ENCODE data around the gene UTRN.

Gene UTRN

GRCh38 chr6:144277605-144278227, 7.4 kb upstream of the UTRN start:
- Histone ChIP-seq H3K27me3 (ENCODE audit: insufficient read depth, low read depth) (no peaks in the 10 kb centered on the region), H3K4me3 (IDR thresholded peaks at IDR 0.05; ENCODE audit: insufficient read depth, low read depth, low read length) (no peak overlapping the region), H3K4me2 (no peak overlapping the region), H3K4me1 (ENCODE audit: low read depth, poor library complexity, severe bottlenecking) (no peaks in the 10 kb centered on the region), H2AFZ (ENCODE audit: low read depth) (no peak overlapping the region), H3K9ac (no peak overlapping the region), H3K79me2 (ENCODE audit: insufficient read depth, low read depth) (no peaks in the 10 kb centered on the region), H3K36me3 (ENCODE audit: insufficient read depth) (no peaks in the 10 kb centered on the region), H4K20me1 (ENCODE audit: insufficient read depth) (no peaks in the 10 kb centered on the region), H3K27ac (no peak overlapping the region)
- no peak for TF ChIP-seq CTCF (conservative IDR thresholded peaks at IDR 0.05; ENCODE audit: low read depth, low read length)

- no peak for TF ChIP-seq CTCF (conservative IDR thresholded peaks at IDR 0.05; ENCODE audit: low read depth, low read length)
- no peak overlapping the region for H3K4me3 ChIP-seq (IDR thresholded peaks at IDR 0.05; ENCODE audit: insufficient read depth, low read depth, low read length)
- no peaks in the 10 kb centered on the region for H4K20me1 ChIP-seq (ENCODE audit: insufficient read depth)
- no peaks in the 10 kb centered on the region for H3K4me1 ChIP-seq (ENCODE audit: low read depth, poor library complexity, severe bottlenecking)
- no peak overlapping the region for H3K4me2 ChIP-seq
- no peaks in the 10 kb centered on the region for H3K27me3 ChIP-seq (ENCODE audit: insufficient read depth, low read depth)
- no peak overlapping the region for H3K9ac ChIP-seq
- H3K36me3 ChIP-seq (ENCODE audit: insufficient read depth): no peaks in the 10 kb centered on the region
- H3K27ac ChIP-seq: no peak overlapping the region
- no peak overlapping the region for H2AFZ ChIP-seq (ENCODE audit: low read depth)
- no peaks in the 10 kb centered on the region for H3K79me2 ChIP-seq (ENCODE audit: insufficient read depth, low read depth)
These were observed 6.3 kb upstream of the UTRN start for GRCh38 chr6:144278659-144279314.

- no peak overlapping the region for H3K27ac ChIP-seq
- H3K27me3 ChIP-seq (ENCODE audit: insufficient read depth, low read depth): no peaks in the 10 kb centered on the region
- H2AFZ ChIP-seq (ENCODE audit: low read depth): no peak overlapping the region
- no peaks in the 10 kb centered on the region for H3K4me1 ChIP-seq (ENCODE audit: low read depth, poor library complexity, severe bottlenecking)
- no peaks in the 10 kb centered on the region for H4K20me1 ChIP-seq (ENCODE audit: insufficient read depth)
- no peak overlapping the region for H3K4me2 ChIP-seq
- no peak overlapping the region for H3K9ac ChIP-seq
- no peak overlapping the region for H3K4me3 ChIP-seq (IDR thresholded peaks at IDR 0.05; ENCODE audit: insufficient read depth, low read depth, low read length)
- H3K36me3 ChIP-seq (ENCODE audit: insufficient read depth): no peaks in the 10 kb centered on the region
- no peaks in the 10 kb centered on the region for H3K79me2 ChIP-seq (ENCODE audit: insufficient read depth, low read depth)
- no peak for TF ChIP-seq CTCF (conservative IDR thresholded peaks at IDR 0.05; ENCODE audit: low read depth, low read length)
These were observed 5.5 kb upstream of the UTRN start for GRCh38 chr6:144279484-144280150.

- H3K9ac ChIP-seq: peak overlapping the region; percentile 15; the same call in 1 of the 2 replicates
- H2AFZ ChIP-seq (ENCODE audit: low read depth): peak overlapping the region; percentile 97; the same call in 1 of the 2 replicates
- no peak for TF ChIP-seq CTCF (conservative IDR thresholded peaks at IDR 0.05; ENCODE audit: low read depth, low read length)
- no peak overlapping the region for H3K27ac ChIP-seq
- H3K27me3 ChIP-seq (ENCODE audit: insufficient read depth, low read depth): no peaks in the 10 kb centered on the region
- H3K4me3 ChIP-seq (IDR thresholded peaks at IDR 0.05; ENCODE audit: insufficient read depth, low read depth, low read length): no peak overlapping the region
- H3K4me2 ChIP-seq: peak overlapping the region; percentile 72
- no peaks in the 10 kb centered on the region for H3K4me1 ChIP-seq (ENCODE audit: low read depth, poor library complexity, severe bottlenecking)
- H3K79me2 ChIP-seq (ENCODE audit: insufficient read depth, low read depth): no peaks in the 10 kb centered on the region
- H3K36me3 ChIP-seq (ENCODE audit: insufficient read depth): no peaks in the 10 kb centered on the region
- H4K20me1 ChIP-seq (ENCODE audit: insufficient read depth): no peaks in the 10 kb centered on the region
These were observed 1.3 kb upstream of the UTRN start for GRCh38 chr6:144283646-144284477.
